Small intestine (tissue), 7 donors: Measurements from ENCODE around the gene SULT1A2. TPM values are rescaled to one million over a fixed set of nuclear protein-coding genes. Genes with fewer than 3 reads are reported as not detected.
"Not testable (repeated sequence)": the region's sequence is repeated elsewhere in the genome, so short reads cannot be mapped to it uniquely, and the experiment has no call there.

Experiments used
- DNase-seq, 2 donors: peaks; one replicate each; pipeline versions ENCODE4 v3.0.0 to v3.0.0-alpha.2; 2013
- FAIRE-seq: peaks from 2 replicates; lab custom pipeline; 2012; peaks lifted over from hg19 to GRCh38; lab: Jason Lieb, UNC
- H3K27ac ChIP-seq, 3 donors: one replicate each; pipeline ENCODE4 v1.5.1; 2013; ENCODE audit warnings: low read length in 2 of 3, mild to moderate bottlenecking in 2 of 3, control low read depth in 1 of 3, inconsistent platforms in 1 of 3, low read depth in 1 of 3, moderate library complexity in 1 of 3
- H3K27me3 ChIP-seq, 3 donors: one replicate each; pipeline ENCODE4 v1.6.1; 2013; ENCODE audit warnings: low read length in 3 of 3, inconsistent platforms in 1 of 3; ENCODE audit not compliant: control insufficient read depth in 3 of 3, insufficient read depth in 3 of 3
- H3K36me3 ChIP-seq, 3 donors: one replicate each; pipeline ENCODE4 v1.6.1; 2013; ENCODE audit warnings: low read length in 3 of 3, inconsistent platforms in 1 of 3, low read depth in 1 of 3, mild to moderate bottlenecking in 1 of 3, moderate library complexity in 1 of 3; ENCODE audit not compliant: control insufficient read depth in 3 of 3, insufficient read depth in 2 of 3
- H3K4me1 ChIP-seq, 3 donors: one replicate each; pipeline ENCODE4 v1.6.1; 2013; ENCODE audit warnings: low read length in 2 of 3, inconsistent platforms in 1 of 3, low read depth in 1 of 3, mild to moderate bottlenecking in 1 of 3, moderate library complexity in 1 of 3; ENCODE audit not compliant: control insufficient read depth in 3 of 3, insufficient read depth in 2 of 3
- H3K4me3 ChIP-seq, 3 donors: one replicate each; pipeline ENCODE4 v1.5.1; 2013; ENCODE audit warnings: low read length in 3 of 3, control low read depth in 1 of 3, inconsistent platforms in 1 of 3, low read depth in 1 of 3, mild to moderate bottlenecking in 1 of 3, moderate library complexity in 1 of 3
- H3K9me3 ChIP-seq, 2 donors: one replicate each; pipeline ENCODE4 v1.6.1; 2013; ENCODE audit warnings: low read depth in 1 of 2, low read length in 1 of 2; ENCODE audit not compliant: control insufficient read depth in 2 of 2, insufficient read depth in 1 of 2
- WGBS, 3 donors: extraction: QIAGEN DNeasy Blood & Tissue Kit; methylation state at CpG; one replicate each; pipeline ENCODE4 v1.1.7; 2013; 5-methylcytosine and 5-hydroxymethylcytosine counted together
- polyA plus RNA-seq, 4 donors: library from polyadenylated mRNA; stranded (reverse) in 3 of 4; unstranded in 1 of 4; fragments of 200-250 nt in 3 of 4; fragments of 120-200 nt in 1 of 4; gene quantifications; one replicate each; pipeline versions ENCODE4 v1.2.1 to v1.2.3, GENCODE V29; 2013
- donor health status: healthy with polysubstance abuse.
- donor health status: control.
- donor health status: control.
- donor health status: Bipolar disorder and iron deficiency.
- donor health status: healthy.

The SULT1A2 gene
- polyA plus RNA-seq, 4 donors = 6.5 to 321 (median 123) TPM

DNA sequence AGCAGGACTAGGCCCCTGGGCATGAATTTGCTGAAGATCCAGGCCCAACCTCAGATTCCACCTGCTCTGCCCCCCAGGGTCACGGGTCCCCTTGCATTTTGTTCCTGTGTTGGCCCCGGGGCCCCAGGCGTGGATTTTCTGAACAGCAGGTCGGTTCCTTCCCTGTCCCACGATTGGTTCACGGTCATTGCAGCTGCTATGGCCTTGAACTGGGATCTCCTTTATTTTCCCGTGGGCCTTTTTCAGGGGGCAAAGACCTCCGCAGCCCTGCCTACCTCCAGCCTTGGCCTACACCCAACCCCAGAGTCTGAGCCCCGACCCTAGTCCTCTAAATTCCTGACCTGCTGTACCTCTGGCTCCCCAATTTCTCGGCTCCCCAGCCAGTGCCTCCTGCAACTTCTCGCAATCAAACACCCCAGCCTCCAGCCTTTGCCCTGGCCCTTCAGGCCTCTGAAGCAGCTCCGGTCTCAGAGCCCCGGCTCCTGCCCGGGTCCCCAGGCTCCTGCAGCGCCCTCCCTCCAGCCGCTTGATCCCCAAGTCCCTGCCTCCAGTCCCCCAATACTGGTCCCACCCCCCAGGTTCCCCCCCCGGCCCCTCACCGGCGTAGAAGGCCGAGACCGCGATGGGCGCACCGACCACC, 25.8 kb upstream of the SULT1A2 start:
- FAIRE-seq, H3K9me3 ChIP-seq, H3K27me3 ChIP-seq: not testable (repeated sequence)
- peak in 1 of 2 donors; percentile 26 for DNase-seq
- Histone ChIP-seq H3K36me3 (peaks cover 0 to 25% (median 0%) of the 10 kb centered on the region in 3 donors), H3K27ac (peak overlapping the region; percentile 20 to 60 (median 38)), H3K4me1 (peaks cover 0 to 12% (median 0%) of the 10 kb centered on the region in 3 donors), H3K4me3 (peak overlapping the region; percentile 40 to 66 (median 50))
- 6 to 32% (median 16%) methylated on average over 23 to 24 of the region's 24 CpGs for WGBS, 3 donors

DNA sequence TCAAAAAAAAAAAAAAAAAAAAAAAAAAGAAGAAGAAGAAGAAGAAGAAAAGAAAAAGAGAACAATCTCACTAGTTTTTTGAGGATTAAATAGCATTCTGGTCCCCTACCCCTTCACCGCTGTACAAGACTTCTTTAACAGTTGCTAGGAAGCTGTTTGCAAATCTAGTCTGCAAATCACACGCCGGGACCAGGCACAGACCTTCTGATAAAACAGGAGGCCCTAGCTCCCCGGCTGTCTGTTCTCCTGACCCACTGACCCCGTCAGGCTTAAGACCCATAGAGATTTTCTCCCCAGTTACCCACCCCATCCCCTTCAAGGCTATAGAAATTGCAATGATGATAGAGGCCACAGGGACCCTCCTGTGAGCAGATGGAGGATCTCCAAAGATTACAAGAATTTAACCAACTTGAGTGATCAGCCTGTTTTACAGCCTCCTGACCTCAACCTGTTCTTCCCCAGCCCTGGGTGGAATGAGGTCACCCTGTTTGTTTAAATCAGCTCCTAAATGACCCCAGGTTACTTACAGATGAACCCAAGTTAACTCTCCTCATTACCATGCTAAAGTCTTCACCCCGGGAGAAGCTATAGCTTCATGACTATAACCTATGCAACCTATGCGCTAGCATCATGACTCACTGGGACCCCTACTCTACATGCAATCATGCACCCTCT, 24.8 kb upstream of the SULT1A2 start:
- no peaks in the 10 kb centered on the region for H3K9me3 ChIP-seq
- 47 to 62% (median 48%) methylated on average over 7 of the region's 7 CpGs for WGBS, 3 donors
- DNase-seq (peak in 1 of 2 donors; percentile 27), FAIRE-seq (no peak)
- peaks cover 0 to 12% (median 0%) of the 10 kb centered on the region in 3 donors for H3K4me1 ChIP-seq
- H3K36me3 ChIP-seq = peaks cover 0 to 31% (median 0%) of the 10 kb centered on the region in 3 donors
- no peaks in the 10 kb centered on the region for H3K27me3 ChIP-seq
- H3K4me3 ChIP-seq = peak overlapping the region in 1 of 3 donors; percentile 50
- no peak overlapping the region for H3K27ac ChIP-seq

DNA sequence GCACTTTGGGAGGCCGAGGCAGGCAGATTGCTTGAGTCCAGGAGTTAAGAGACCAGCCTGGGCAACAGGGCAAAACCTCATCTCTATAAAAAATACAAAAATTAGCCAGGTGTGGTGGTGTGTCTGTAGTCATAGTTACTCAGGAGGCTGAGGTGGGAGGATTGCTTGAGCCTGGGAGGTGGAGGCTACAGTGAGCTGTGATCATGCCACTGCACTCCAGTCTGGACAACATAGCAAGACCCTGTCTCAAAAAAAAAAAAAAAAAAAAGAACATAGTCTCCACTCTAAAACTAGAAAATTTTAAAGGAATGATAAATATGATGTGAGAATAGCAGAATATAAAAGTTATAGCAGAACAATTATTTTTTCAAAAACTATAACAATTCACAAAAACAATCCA, 23.5 kb upstream of the SULT1A2 start:
- H3K27ac ChIP-seq, H3K4me3 ChIP-seq, FAIRE-seq, H3K9me3 ChIP-seq, DNase-seq, H3K27me3 ChIP-seq: not testable (repeated sequence)
- Histone ChIP-seq H3K4me1 (peaks cover 0 to 12% (median 0%) of the 10 kb centered on the region in 3 donors), H3K36me3 (peaks cover 0 to 31% (median 0%) of the 10 kb centered on the region in 3 donors)
- 79 to 91% (median 89%) methylated on average over 1 of the region's 1 CpG for WGBS, 3 donors

DNA sequence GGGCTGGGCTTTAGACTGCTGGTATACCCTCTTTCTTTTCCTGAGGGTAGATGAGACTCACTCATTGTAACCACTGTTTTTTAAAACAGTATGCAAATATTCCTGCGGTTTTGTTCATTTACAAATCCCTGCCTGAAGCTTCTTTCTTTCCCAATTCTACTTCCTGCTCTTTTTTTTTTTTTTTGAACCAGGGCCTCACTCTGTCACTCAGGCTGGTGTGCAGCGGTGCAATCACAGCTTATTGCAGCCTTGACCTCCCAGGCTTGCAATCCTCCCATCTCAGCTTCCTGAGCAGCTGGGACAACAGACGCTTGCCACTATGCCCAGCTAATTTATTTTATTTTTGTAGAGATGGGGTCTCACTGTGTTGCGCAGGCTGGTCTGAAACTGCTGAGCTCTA, 21.0 kb upstream of the SULT1A2 start:
- H3K4me3 ChIP-seq = no peak overlapping the region
- WGBS, 3 donors = 61 to 67% (median 66%) methylated on average over 4 of the region's 4 CpGs
- no peak overlapping the region for H3K27ac ChIP-seq
- peaks cover 0 to 31% (median 0%) of the 10 kb centered on the region in 3 donors for H3K36me3 ChIP-seq
- H3K27me3 ChIP-seq = no peaks in the 10 kb centered on the region
- peaks cover 0 to 12% (median 0%) of the 10 kb centered on the region in 3 donors for H3K4me1 ChIP-seq
- no peaks in the 10 kb centered on the region for H3K9me3 ChIP-seq
- FAIRE-seq = no peak
- no peak for DNase-seq

DNA sequence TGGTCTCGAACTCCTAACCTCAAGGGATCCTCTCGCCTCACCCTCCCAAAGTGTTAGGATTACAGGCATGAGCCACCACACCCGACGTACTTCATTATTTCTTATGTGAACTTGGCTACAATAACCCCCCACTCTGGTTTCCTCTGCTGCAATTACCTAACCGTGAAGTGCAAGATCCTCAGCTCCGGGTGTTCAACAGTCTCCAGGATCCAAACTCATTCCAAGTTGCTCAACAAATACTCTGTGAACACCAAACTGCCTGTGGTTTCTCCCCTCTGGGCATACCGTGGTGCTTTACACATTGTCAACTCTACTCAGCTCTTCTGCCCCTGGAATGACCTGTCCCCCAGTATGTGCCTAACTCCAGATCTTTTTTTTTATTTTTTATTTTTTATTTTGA, 19.8 kb upstream of the SULT1A2 start:
- H3K27me3 ChIP-seq = no peaks in the 10 kb centered on the region
- H3K27ac ChIP-seq = no peak overlapping the region
- no peak for DNase-seq
- peaks cover 0 to 7% (median 0%) of the 10 kb centered on the region in 3 donors for H3K4me1 ChIP-seq
- H3K36me3 ChIP-seq = peaks cover 0 to 31% (median 0%) of the 10 kb centered on the region in 3 donors
- WGBS, 3 donors = 76 to 80% (median 78%) methylated on average over 7 of the region's 7 CpGs
- FAIRE-seq = no peak
- H3K9me3 ChIP-seq = no peaks in the 10 kb centered on the region
- no peak overlapping the region for H3K4me3 ChIP-seq

DNA sequence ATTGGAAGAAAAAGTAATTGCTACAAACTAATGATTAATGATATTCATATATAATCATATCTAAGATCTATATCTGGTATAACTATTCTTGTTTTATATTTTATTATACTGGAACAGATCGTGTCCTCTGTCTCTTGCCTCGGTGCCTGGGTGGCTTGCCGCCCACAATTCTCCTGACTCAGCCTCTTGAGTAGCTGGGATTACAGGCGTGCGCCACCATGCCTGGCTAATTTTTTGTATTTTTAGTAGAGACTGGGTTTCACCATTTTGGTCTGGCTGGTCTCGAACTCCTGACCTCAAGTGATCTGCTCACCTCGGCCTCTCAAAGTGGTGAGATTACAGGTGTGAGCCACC, 19.4 kb upstream of the SULT1A2 start:
- not testable (repeated sequence) for DNase-seq, FAIRE-seq, H3K27me3 ChIP-seq, H3K4me3 ChIP-seq, H3K27ac ChIP-seq, H3K9me3 ChIP-seq, H3K4me1 ChIP-seq
- H3K36me3 ChIP-seq = peaks cover 0 to 31% (median 0%) of the 10 kb centered on the region in 3 donors
- WGBS, 3 donors = 73 to 79% (median 76%) methylated on average over 7 of the region's 7 CpGs

DNA sequence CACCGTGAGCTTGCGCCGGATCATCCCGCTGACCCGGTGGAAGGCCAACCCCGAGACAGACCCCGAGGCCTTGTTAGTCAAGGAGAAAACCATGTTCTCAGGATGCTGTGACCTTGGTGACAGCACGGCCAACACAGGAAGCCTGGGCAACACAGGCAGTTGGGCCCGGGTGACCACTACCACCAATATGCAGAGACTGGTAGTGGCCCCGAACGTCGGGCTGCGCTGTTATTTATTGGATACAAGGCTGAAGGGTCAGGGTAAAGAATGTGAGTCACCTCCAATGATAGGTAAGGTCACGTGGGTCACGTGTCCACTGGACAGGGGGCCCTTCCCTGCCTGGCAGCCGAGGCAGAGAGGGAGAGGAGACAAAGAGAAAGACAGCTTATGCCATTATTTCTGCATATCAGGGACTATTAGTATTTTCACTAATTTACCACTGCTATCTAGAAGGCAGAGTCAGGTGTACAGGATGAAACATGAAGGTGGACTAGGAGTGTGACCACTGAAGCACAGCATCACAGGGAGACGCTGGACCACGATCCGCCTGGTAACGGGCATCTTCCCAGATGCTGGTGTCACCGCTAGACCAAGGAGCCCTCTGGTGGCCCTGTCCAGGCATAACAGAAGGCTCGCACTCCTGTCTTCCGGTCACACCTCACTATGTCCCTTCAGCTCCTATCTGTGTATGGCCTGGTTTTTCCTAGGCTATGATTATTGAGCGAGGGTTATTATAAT, 18.8 kb upstream of the SULT1A2 start:
- not testable (repeated sequence) for FAIRE-seq, H3K9me3 ChIP-seq, H3K27ac ChIP-seq, H3K4me3 ChIP-seq, H3K4me1 ChIP-seq, H3K27me3 ChIP-seq
- H3K36me3 ChIP-seq = peaks cover 0 to 25% (median 0%) of the 10 kb centered on the region in 3 donors
- peak; percentile 47 to 67 for DNase-seq
- whole genome bisulfite sequencing, 3 donors = 41 to 51% (median 49%) methylated on average over 16 to 17 of the region's 24 CpGs

DNA sequence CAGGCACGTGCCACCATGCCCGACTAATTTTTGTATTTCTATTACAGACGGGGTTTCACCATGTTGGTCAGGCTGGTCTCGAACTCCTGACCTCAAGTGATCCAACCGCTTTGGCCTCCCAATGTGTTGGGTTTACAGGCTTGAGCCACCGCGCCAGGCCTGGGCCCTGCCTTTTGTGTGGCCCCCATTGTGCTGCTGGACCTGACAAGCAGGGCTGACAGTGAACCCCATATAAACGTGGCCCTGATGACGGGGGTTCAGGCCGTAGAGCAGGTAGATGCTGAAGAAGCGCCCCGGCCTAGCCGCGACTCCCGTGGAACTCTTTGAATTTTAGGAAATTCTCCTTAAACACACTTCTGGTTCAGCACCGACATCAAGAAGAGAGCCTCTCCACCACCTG, 17.7 kb upstream of the SULT1A2 start:
- not testable (repeated sequence) for H3K4me3 ChIP-seq, H3K27me3 ChIP-seq, DNase-seq, H3K9me3 ChIP-seq, FAIRE-seq, H3K27ac ChIP-seq
- H3K36me3 ChIP-seq = peaks cover 0 to 21% (median 0%) of the 10 kb centered on the region in 3 donors
- H3K4me1 ChIP-seq = peaks cover 2 to 19% (median 7%) of the 10 kb centered on the region in 3 donors
- WGBS, 3 donors = 70 to 85% (median 79%) methylated on average over 10 to 15 of the region's 16 CpGs
